HepG2 (cell line): ENCODE data around the gene SENP5. TPM values are rescaled to one million over a fixed set of nuclear protein-coding genes. Genes with fewer than 3 reads are reported as not detected.

ENCODE experiments used
- PHF5A ChIP-seq: IDR thresholded peaks from one replicate; pipeline ENCODE4 v1.6.1; 2018; ENCODE audit warnings: low read depth, missing genetic modification reagents; ENCODE audit not compliant: unreplicated experiment
- RORA ChIP-seq: sonication (generic); formaldehyde crosslinking; IDR thresholded peaks from 2 replicates; pipeline ENCODE4 v1.5.0; 2020; ENCODE audit warnings: mild to moderate bottlenecking, missing genetic modification reagents, moderate library complexity
- RXRB ChIP-seq: IDR thresholded peaks from 2 replicates; pipeline ENCODE4 v1.6.1; 2016; ENCODE audit warnings: borderline replicate concordance, missing genetic modification reagents, missing compliant biosample characterization
- SMYD3 ChIP-seq: sonication (generic); formaldehyde crosslinking; IDR thresholded peaks from 2 replicates; pipeline ENCODE4 v1.8.1; 2023; ENCODE audit warnings: mild to moderate bottlenecking, missing genetic modification reagents
- TBP ChIP-seq: sonication (generic); formaldehyde crosslinking; IDR thresholded peaks from 2 replicates; pipeline ENCODE4 v1.5.0; 2020; ENCODE audit warnings: missing genetic modification reagents
- TCF12 ChIP-seq, 2 experiments: fragments of 450-650 bp in 1 of 2; sonication (generic) in 1 of 2; formaldehyde crosslinking in 1 of 2; IDR thresholded peaks; 2 replicates each; pipeline versions ENCODE4 v1.6.1 to v1.8.0; 2017 to 2022; ENCODE audit warnings: antibody characterized with exemption in 1 of 2, mild to moderate bottlenecking in 1 of 2, missing genetic modification reagents in 1 of 2, moderate library complexity in 1 of 2
- polyA plus RNA-seq, 8 experiments: library from polyadenylated mRNA; depleted of rRNA in 3 of 8; stranded (reverse) in 7 of 8; unstranded in 1 of 8; fragments of >200 nt; fragmentation: Illumina TruSeq in 4 of 8; extraction: Trizol in 4 of 8; gene quantifications; 2 replicates each; pipeline versions ENCODE4 v1.2.1 to v1.2.3, GENCODE V29; 2011 to 2016; ENCODE audit warnings: low read depth in 4 of 8, missing spikeins in 1 of 8, mixed read lengths in 1 of 8; ENCODE audit not compliant: insufficient read depth in 1 of 8
- total RNA-seq, 5 experiments: library from RNA; depleted of rRNA; stranded (reverse); fragments of >200 nt; fragmentation: Illumina TruSeq; extraction: Trizol; gene quantifications; 2 replicates each; pipeline ENCODE4 v1.2.3, GENCODE V29; 2016; ENCODE audit warnings: low read depth in 1 of 5
- TF ChIP-seq, protein P1 (sequence below), 2 experiments: fragments of 450-650 bp in 1 of 2; sonication (generic) in 1 of 2; formaldehyde crosslinking in 1 of 2; IDR thresholded peaks; 2 replicates each; pipeline versions ENCODE4 v1.6.1 to v1.8.0; 2016 to 2022; ENCODE audit warnings: antibody characterized with exemption in 1 of 2, mild to moderate bottlenecking in 1 of 2, missing genetic modification reagents in 1 of 2
- TF ChIP-seq, protein P2 (sequence below): sonication (generic); formaldehyde crosslinking; IDR thresholded peaks from 2 replicates; pipeline ENCODE4 v1.4.0; 2020; ENCODE audit warnings: missing genetic modification reagents; ENCODE audit errors: not compliant biosample characterization
- TF ChIP-seq, protein P3 (sequence below), 2 experiments: IDR thresholded peaks; 2 replicates each; pipeline ENCODE4 v1.6.1; 2011 to 2012; ENCODE audit warnings: low read length in 2 of 2, borderline replicate concordance in 1 of 2, low read depth in 1 of 2, mild to moderate bottlenecking in 1 of 2, moderate library complexity in 1 of 2
- TF ChIP-seq, protein P4 (sequence below): sonication (generic); formaldehyde crosslinking; IDR thresholded peaks from 2 replicates; pipeline ENCODE4 v1.4.0; 2020; ENCODE audit warnings: missing genetic modification reagents

SENP5 gene
- total and polyA plus RNA-seq, 2 of the 13 experiments (the other 11 are each of a cell fraction or from before 2014, with no cell fraction given), result 17.6 to 30.9 TPM

DNA sequence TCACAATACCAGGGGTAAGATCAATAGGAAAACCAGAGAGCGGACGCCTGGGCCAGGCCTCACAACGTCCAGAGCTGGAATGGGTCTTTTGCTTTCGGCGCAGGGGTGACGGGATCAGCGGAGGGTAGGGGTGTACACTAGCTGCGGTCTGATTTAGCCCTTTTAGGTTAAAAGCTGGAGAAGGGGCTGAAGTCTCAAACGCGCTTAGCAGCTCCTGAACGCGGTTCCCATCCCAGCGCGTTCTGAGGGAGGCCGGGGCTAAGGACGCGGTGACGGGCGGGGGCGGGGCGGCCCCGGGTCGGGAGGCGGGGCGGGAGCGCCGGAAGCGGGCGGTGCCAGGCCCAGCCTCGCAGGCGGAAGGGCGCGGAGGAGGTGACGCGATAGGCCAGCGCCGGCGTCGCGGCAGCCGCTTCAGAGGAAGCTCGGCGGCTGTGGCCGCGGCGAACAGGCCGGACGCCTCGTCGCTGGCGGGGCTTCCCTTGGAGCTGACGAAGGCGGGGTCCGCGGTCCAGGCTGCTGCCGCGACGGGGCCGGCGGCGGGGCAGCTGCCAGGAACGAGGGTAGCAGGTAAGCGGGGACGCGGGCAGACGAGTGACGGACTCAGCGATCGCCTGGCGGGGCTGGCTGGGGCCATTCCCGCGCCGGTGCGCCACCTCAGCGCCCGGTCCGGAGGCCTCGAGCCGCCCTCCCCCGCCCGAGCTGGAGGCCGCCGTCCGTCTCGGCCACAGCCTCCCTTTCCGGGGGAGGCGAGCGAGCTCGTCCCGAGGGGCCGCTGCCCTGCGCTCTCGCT lies at the start of gene SENP5 (continued):
- TF ChIP-seq, protein P1, sequence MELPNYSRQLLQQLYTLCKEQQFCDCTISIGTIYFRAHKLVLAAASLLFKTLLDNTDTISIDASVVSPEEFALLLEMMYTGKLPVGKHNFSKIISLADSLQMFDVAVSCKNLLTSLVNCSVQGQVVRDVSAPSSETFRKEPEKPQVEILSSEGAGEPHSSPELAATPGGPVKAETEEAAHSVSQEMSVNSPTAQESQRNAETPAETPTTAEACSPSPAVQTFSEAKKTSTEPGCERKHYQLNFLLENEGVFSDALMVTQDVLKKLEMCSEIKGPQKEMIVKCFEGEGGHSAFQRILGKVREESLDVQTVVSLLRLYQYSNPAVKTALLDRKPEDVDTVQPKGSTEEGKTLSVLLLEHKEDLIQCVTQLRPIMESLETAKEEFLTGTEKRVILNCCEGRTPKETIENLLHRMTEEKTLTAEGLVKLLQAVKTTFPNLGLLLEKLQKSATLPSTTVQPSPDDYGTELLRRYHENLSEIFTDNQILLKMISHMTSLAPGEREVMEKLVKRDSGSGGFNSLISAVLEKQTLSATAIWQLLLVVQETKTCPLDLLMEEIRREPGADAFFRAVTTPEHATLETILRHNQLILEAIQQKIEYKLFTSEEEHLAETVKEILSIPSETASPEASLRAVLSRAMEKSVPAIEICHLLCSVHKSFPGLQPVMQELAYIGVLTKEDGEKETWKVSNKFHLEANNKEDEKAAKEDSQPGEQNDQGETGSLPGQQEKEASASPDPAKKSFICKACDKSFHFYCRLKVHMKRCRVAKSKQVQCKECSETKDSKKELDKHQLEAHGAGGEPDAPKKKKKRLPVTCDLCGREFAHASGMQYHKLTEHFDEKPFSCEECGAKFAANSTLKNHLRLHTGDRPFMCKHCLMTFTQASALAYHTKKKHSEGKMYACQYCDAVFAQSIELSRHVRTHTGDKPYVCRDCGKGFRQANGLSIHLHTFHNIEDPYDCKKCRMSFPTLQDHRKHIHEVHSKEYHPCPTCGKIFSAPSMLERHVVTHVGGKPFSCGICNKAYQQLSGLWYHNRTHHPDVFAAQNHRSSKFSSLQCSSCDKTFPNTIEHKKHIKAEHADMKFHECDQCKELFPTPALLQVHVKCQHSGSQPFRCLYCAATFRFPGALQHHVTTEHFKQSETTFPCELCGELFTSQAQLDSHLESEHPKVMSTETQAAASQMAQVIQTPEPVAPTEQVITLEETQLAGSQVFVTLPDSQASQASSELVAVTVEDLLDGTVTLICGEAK (IDR thresholded peaks at IDR 0.05), result no peak
- TF ChIP-seq, protein P1 (CRISPR knock-in tag; IDR thresholded peaks at IDR 0.05), result no peak
- TF ChIP-seq RORA (no peak), SMYD3 (0 out of 2 replicates have a peak, but pooled peaks have one; percentile 52), TCF12 (IDR thresholded peaks at IDR 0.05) (no peak), TCF12 (CRISPR knock-in tag; IDR thresholded peaks at IDR 0.05) (peak; percentile 71; the same call in 1 of the 2 replicates), RXRB (CRISPR knock-in tag) (no peak), PHF5A (CRISPR knock-in tag) (peak; percentile 53), TBP (no peak)
- TF ChIP-seq, protein P2, sequence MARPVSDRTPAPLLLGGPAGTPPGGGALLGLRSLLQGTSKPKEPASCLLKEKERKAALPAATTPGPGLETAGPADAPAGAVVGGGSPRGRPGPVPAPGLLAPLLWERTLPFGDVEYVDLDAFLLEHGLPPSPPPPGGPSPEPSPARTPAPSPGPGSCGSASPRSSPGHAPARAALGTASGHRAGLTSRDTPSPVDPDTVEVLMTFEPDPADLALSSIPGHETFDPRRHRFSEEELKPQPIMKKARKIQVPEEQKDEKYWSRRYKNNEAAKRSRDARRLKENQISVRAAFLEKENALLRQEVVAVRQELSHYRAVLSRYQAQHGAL, result no peak
- TF ChIP-seq, protein P3, sequence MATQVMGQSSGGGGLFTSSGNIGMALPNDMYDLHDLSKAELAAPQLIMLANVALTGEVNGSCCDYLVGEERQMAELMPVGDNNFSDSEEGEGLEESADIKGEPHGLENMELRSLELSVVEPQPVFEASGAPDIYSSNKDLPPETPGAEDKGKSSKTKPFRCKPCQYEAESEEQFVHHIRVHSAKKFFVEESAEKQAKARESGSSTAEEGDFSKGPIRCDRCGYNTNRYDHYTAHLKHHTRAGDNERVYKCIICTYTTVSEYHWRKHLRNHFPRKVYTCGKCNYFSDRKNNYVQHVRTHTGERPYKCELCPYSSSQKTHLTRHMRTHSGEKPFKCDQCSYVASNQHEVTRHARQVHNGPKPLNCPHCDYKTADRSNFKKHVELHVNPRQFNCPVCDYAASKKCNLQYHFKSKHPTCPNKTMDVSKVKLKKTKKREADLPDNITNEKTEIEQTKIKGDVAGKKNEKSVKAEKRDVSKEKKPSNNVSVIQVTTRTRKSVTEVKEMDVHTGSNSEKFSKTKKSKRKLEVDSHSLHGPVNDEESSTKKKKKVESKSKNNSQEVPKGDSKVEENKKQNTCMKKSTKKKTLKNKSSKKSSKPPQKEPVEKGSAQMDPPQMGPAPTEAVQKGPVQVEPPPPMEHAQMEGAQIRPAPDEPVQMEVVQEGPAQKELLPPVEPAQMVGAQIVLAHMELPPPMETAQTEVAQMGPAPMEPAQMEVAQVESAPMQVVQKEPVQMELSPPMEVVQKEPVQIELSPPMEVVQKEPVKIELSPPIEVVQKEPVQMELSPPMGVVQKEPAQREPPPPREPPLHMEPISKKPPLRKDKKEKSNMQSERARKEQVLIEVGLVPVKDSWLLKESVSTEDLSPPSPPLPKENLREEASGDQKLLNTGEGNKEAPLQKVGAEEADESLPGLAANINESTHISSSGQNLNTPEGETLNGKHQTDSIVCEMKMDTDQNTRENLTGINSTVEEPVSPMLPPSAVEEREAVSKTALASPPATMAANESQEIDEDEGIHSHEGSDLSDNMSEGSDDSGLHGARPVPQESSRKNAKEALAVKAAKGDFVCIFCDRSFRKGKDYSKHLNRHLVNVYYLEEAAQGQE (IDR thresholded peaks at IDR 0.05; ENCODE audit: borderline replicate concordance in 1 of 2, low read depth in 1 of 2, low read length in 2 of 2), result peak in 1 of 2 experiments; percentile 47; a peak in 1 of 4 replicates
- TF ChIP-seq, protein P4, sequence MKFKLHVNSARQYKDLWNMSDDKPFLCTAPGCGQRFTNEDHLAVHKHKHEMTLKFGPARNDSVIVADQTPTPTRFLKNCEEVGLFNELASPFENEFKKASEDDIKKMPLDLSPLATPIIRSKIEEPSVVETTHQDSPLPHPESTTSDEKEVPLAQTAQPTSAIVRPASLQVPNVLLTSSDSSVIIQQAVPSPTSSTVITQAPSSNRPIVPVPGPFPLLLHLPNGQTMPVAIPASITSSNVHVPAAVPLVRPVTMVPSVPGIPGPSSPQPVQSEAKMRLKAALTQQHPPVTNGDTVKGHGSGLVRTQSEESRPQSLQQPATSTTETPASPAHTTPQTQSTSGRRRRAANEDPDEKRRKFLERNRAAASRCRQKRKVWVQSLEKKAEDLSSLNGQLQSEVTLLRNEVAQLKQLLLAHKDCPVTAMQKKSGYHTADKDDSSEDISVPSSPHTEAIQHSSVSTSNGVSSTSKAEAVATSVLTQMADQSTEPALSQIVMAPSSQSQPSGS (CRISPR knock-in tag), result 0 out of 2 replicates have a peak, but pooled peaks have one; percentile 19
